SK-N-MC (cell line): ENCODE results near the gene CPB1.

Experiments
- EZH2 ChIP-seq: fragments of 200-600 bp; sonication (generic); IDR thresholded peaks from one replicate; pipeline ENCODE4 v1.6.1; 2017; ENCODE audit warnings: antibody characterized with exemption
- POLR2AphosphoS5 ChIP-seq: IDR thresholded peaks from 2 replicates; pipeline ENCODE4 v1.6.1; 2012; ENCODE audit warnings: mild to moderate bottlenecking, low read depth, low read length, borderline replicate concordance

GRCh38 chr3:148906667-148907066, 79.1 kb downstream of the CPB1 start:
- no peak for TF ChIP-seq EZH2
- TF ChIP-seq POLR2AphosphoS5: no peak
